Left lung (tissue), 10 donors: ENCODE data around the gene UVRAG. TPM values are rescaled to one million over a fixed set of nuclear protein-coding genes. Genes with fewer than 3 reads are reported as not detected.

Experiments
- ATAC-seq: fragments of 200-7000 bp; cut with Tn5 transposase; one replicate; pipeline ENCODE4 v1.9.1; 2020; ENCODE audit warnings: moderate library complexity
- DNase-seq, 4 donors: peaks; one replicate each; pipeline ENCODE4 v3.0.0-alpha.2; 2013 to 2020
- H3K27ac ChIP-seq, 2 donors: fragments of 200-600 bp; sonication (generic) in 1 of 2; one replicate each; pipeline versions ENCODE4 v1.5.0 to v1.8.0; 2020 to 2021
- H3K27me3 ChIP-seq, 2 donors: fragments of 200-600 bp; sonication (generic) in 1 of 2; one replicate each; pipeline versions ENCODE4 v1.5.0 to v1.8.0; 2020 to 2021
- H3K36me3 ChIP-seq, 2 donors: fragments of 200-600 bp; sonication (generic) in 1 of 2; one replicate each; pipeline versions ENCODE4 v1.5.0 to v1.8.0; 2020 to 2021
- H3K4me1 ChIP-seq, 2 donors: fragments of 200-600 bp; one replicate each; pipeline ENCODE4 v1.8.0; 2021
- H3K4me3 ChIP-seq, 2 donors: fragments of 200-600 bp; sonication (generic) in 1 of 2; one replicate each; pipeline versions ENCODE4 v1.5.0 to v1.8.0; 2020 to 2021; ENCODE audit warnings: mild to moderate bottlenecking in 1 of 2
- H3K9me3 ChIP-seq, 2 donors: fragments of 200-600 bp; sonication (generic) in 1 of 2; one replicate each; pipeline versions ENCODE4 v1.5.0 to v1.8.0; 2020 to 2021
- CTCF ChIP-seq, 2 donors: fragments of 200-600 bp; sonication (generic) in 1 of 2; IDR thresholded peaks; one replicate each; pipeline versions ENCODE4 v1.5.0 to v1.8.0; 2021; ENCODE audit warnings: antibody characterized with exemption in 2 of 2
- intact Hi-C, 2 donors: fragments of 100-400 bp; cut with DNase I; formaldehyde crosslinking; loops; one replicate each; pipeline versions ENCODE4 v1.11.2 to v1.14.2; 2022
- polyA plus RNA-seq, 6 donors: library from polyadenylated mRNA; unstranded; fragments of 120-200 nt; gene quantifications; one replicate each; pipeline ENCODE4 v1.2.1, GENCODE V29; 2013; ENCODE audit not compliant: insufficient read length in 6 of 6
- total RNA-seq, 2 donors: library from RNA; stranded (reverse); fragmentation: NEBNext Ultra II Directional; extraction: Animal tissue kit (Norgen Biotek cat#: 25700); gene quantifications; one replicate each; pipeline ENCODE4 v1.2.1, GENCODE V29; 2021
- donor health status: DM: no; HTN: yes; CAD: no.
- donor health status: DM: no; HTN: no; CAD: no.

The UVRAG gene
- total and polyA plus RNA-seq, 8 donors: 19.3 to 36.0 (median 22.3) TPM

GRCh38 chr11:76162336-76163288, 347.6 kb downstream of the UVRAG start:
- intact Hi-C loops: no loop called here
- H3K4me3 ChIP-seq: no peak overlapping the region
- no peaks in the 10 kb centered on the region for H3K9me3 ChIP-seq
- H3K36me3 ChIP-seq: no peaks in the 10 kb centered on the region
- no peaks in the 10 kb centered on the region for H3K27me3 ChIP-seq
- DNase-seq (peak in 1 of 4 donors; percentile 39), ATAC-seq (no peak)
- no peak overlapping the region for H3K27ac ChIP-seq
- no peak for TF ChIP-seq CTCF (IDR thresholded peaks at IDR 0.05)
- no peaks in the 10 kb centered on the region for H3K4me1 ChIP-seq

- ATAC-seq (no peak), DNase-seq (peak in 1 of 4 donors; percentile 54)
- Histone ChIP-seq H3K4me3 (no peak overlapping the region), H3K27me3 (no peaks in the 10 kb centered on the region), H3K4me1 (no peaks in the 10 kb centered on the region), H3K36me3 (no peaks in the 10 kb centered on the region), H3K9me3 (no peaks in the 10 kb centered on the region), H3K27ac (no peak overlapping the region)
- intact Hi-C loops: no loop called here
- TF ChIP-seq CTCF (IDR thresholded peaks at IDR 0.05): no peak
Measured at GRCh38 chr11:76163289-76163880, 348.4 kb downstream of the UVRAG start.

- Histone ChIP-seq H3K4me3 (no peak overlapping the region), H3K4me1 (no peaks in the 10 kb centered on the region), H3K27ac (no peak overlapping the region), H3K9me3 (no peaks in the 10 kb centered on the region), H3K36me3 (no peaks in the 10 kb centered on the region), H3K27me3 (no peaks in the 10 kb centered on the region)
- DNase-seq (no peak), ATAC-seq (no peak)
- intact Hi-C loops: no loop called here
- no peak for TF ChIP-seq CTCF (IDR thresholded peaks at IDR 0.05)
Measured at GRCh38 chr11:76164081-76164480, 349.1 kb downstream of the UVRAG start.

- ATAC-seq (no peak), DNase-seq (peak in 1 of 4 donors; percentile 59)
- Histone ChIP-seq H3K9me3 (no peaks in the 10 kb centered on the region), H3K27me3 (no peaks in the 10 kb centered on the region), H3K36me3 (no peaks in the 10 kb centered on the region), H3K4me1 (no peaks in the 10 kb centered on the region), H3K4me3 (no peak overlapping the region), H3K27ac (no peak overlapping the region)
- intact Hi-C loops: no loop called here
- no peak for TF ChIP-seq CTCF (IDR thresholded peaks at IDR 0.05)
Measured at GRCh38 chr11:76164861-76165751, 350.1 kb downstream of the UVRAG start.
